T-cell (primary cell): ENCODE data around the gene GDAP2. TPM values are rescaled to one million over a fixed set of nuclear protein-coding genes. Genes with fewer than 3 reads are reported as not detected.

Experiments
- ATAC-seq, 4 experiments: fragments of 200-7000 bp in 3 of 4; fragments of 150-1000 bp in 1 of 4; cut with Tn5 transposase; replicated peaks in 1 of 4; 1 replicate in 3 of 4; 2 replicates in 1 of 4; pipeline ENCODE4 v1.10.0; 2021; ENCODE audit warnings: moderate library complexity in 3 of 4, mild to moderate bottlenecking in 2 of 4, moderate number of reproducible peaks in 1 of 4
- CTCF ChIA-PET, 2 donors: fragments of 300-600 bp; sonication (Branson Sonifier 250); formaldehyde crosslinking; loops; one replicate each; lab custom pipeline; 2022; ENCODE audit warnings: antibody characterized with exemption in 2 of 2; lab: Charles Lee
- POLR2A ChIA-PET, 2 donors: fragments of 300-600 bp; sonication (Branson Sonifier 250); formaldehyde crosslinking; loops; one replicate each; lab custom pipeline; 2022; ENCODE audit warnings: antibody characterized with exemption in 2 of 2; lab: Charles Lee
- DNase-seq, 35 experiments: peaks; one replicate each; pipeline versions ENCODE4 v3.0.0 to v3.0.0-alpha.2; 2013 to 2023
- H3K27ac ChIP-seq: one replicate; pipeline ENCODE4 v1.5.1; 2013; ENCODE audit warnings: low read length
- H3K27me3 ChIP-seq, 2 experiments: replicated peaks in 1 of 2; 1 replicate in 1 of 2; 2 replicates in 1 of 2; pipeline versions ENCODE4 v1.6.1 to v1.7.0; 2013; ENCODE audit warnings: low read length in 1 of 2, mixed read lengths in 1 of 2; ENCODE audit not compliant: control insufficient read depth in 2 of 2, insufficient read depth in 2 of 2; ENCODE audit errors: extremely low read depth in 1 of 2
- H3K36me3 ChIP-seq, 2 donors: 1 replicate in 1 of 2; 2 replicates in 1 of 2; pipeline versions ENCODE4 v1.6.1 to v1.7.0; 2013; ENCODE audit warnings: low read length in 1 of 2; ENCODE audit not compliant: control insufficient read depth in 2 of 2, insufficient read depth in 1 of 2; ENCODE audit errors: extremely low read depth in 1 of 2
- H3K4me1 ChIP-seq, 2 experiments: 1 replicate in 1 of 2; 2 replicates in 1 of 2; pipeline versions ENCODE4 v1.6.1 to v1.7.0; 2013; ENCODE audit warnings: low read length in 2 of 2, mixed read lengths in 1 of 2; ENCODE audit not compliant: insufficient read depth in 2 of 2, control insufficient read depth in 1 of 2; ENCODE audit errors: extremely low read depth in 1 of 2
- H3K4me3 ChIP-seq, 2 donors: 1 replicate in 1 of 2; 2 replicates in 1 of 2; pipeline versions ENCODE4 v1.5.1 to v1.7.0; 2013; ENCODE audit warnings: mild to moderate bottlenecking in 2 of 2, low read length in 1 of 2, moderate library complexity in 1 of 2; ENCODE audit not compliant: control insufficient read depth in 1 of 2; ENCODE audit errors: extremely low read depth in 1 of 2
- H3K9me3 ChIP-seq: 2 replicates; pipeline ENCODE4 v1.7.0; 2013
- H3K27ac Mint-ChIP-seq, 2 donors: one replicate each; pipeline ENCODE4 v1.8.0; 2020 to 2021; ENCODE audit warnings: mild to moderate bottlenecking in 2 of 2, mixed read lengths in 2 of 2
- H3K27me3 Mint-ChIP-seq, 2 donors: one replicate each; pipeline ENCODE4 v1.8.0; 2021 to 2022; ENCODE audit warnings: mixed read lengths in 2 of 2
- H3K36me3 Mint-ChIP-seq: one replicate; pipeline ENCODE4 v1.8.0; 2021; ENCODE audit warnings: mixed read lengths
- H3K4me1 Mint-ChIP-seq, 3 donors: one replicate each; pipeline ENCODE4 v1.8.0; 2020 to 2022; ENCODE audit warnings: mixed read lengths in 3 of 3, mild to moderate bottlenecking in 1 of 3
- H3K4me3 Mint-ChIP-seq, 3 donors: one replicate each; pipeline ENCODE4 v1.8.0; 2020 to 2022; ENCODE audit warnings: mild to moderate bottlenecking in 3 of 3, mixed read lengths in 3 of 3, moderate library complexity in 3 of 3
- H3K9me3 Mint-ChIP-seq, 3 donors: one replicate each; pipeline ENCODE4 v1.8.0; 2020 to 2022; ENCODE audit warnings: mixed read lengths in 3 of 3
- WGBS: methylation state at CpG from one replicate; pipeline ENCODE4 v1.1.5; 2013; ENCODE audit warnings: missing lambda C conversion rate; ENCODE audit not compliant: insufficient coverage; 5-methylcytosine and 5-hydroxymethylcytosine counted together
- total RNA-seq, 35 experiments: library from RNA in 6 of 35; stranded (reverse) in 6 of 35; fragments of 120-200 nt in 1 of 35; gene quantifications; one replicate each; pipeline versions ENCODE4 v1.2.1 to v1.2.4 and lab custom pipeline; 2013 to 2026

Gene GDAP2
- total RNA-seq, 5 donors from 2014 or later (not counting 1 experiment from before 2014, with no cell fraction given) = 19.9 to 26.4 (median 23.3) TPM

DNA sequence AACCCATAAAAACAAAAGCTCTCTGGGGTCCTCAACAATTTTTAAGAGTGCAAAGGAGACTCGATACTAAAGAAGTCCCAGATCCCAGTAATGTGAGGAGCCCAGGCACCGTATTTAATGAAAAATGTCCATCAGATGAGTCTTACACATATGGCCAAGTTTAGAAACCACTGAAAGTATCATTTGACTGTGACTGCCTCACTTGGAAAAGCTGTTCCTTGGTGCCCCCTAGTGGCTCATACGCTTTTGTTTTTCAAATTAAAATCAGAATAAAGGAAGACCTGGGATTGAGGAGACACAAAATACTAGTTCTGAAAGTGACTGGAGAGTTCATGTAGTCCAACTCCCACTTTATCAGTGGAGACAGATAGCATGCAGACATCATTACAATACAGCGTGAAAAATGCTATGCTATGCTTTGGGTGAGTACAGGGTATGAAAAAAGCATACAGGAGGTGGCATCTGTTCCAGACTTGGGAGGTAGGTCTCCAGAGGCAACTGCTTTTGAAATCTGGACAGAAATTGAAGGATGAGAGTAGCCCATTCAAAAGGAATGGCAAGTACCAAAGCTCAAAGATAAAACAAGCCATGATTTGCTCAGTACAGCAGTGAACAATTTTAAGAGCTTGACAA lies 33.8 kb downstream of the GDAP2 start:
- peaks cover 37% of the 10 kb centered on the region for H3K36me3 Mint-ChIP-seq

DNA sequence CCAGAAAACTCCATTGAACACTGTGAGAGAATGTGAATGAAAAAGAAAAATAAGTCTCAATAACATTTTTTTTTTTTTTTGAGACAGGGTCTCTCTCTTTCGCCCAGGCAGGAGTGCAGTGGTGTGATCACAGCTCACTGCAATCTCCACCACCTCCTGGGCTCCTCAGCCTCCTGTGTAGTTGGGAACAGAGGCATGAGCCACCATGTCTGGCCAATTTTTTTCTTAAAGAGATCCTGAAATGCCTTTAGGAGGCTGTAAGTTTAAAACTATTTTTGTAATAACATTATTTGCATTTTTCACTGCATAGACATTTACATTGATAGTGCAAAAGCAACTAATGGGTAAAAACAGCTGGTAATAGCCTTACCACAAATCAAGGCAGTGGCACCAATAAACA lies 35.3 kb downstream of the GDAP2 start:
- no peak overlapping the region for H3K27ac ChIP-seq
- peaks cover 0 to 37% of the 10 kb centered on the region in 2 donors for H3K36me3 ChIP-seq
- ChIA-PET POLR2A (no interaction called here), CTCF (interaction anchor here (1.2 to 3.0 kb wide), 6 partner anchors 34 to 826 kb away, joined by 3 to 18 read pairs (median 4); no protein-coding TSS in a partner anchor)
- H3K27me3 ChIP-seq = no peaks in the 10 kb centered on the region
- Mint-ChIP-seq H3K9me3 (no peaks in the 10 kb centered on the region), H3K27ac (no peak overlapping the region), H3K4me3 (no peak overlapping the region), H3K4me1 (peaks cover 2 to 5% (median 2%) of the 10 kb centered on the region in 3 donors), H3K36me3 (peaks cover 44% of the 10 kb centered on the region), H3K27me3 (no peaks in the 10 kb centered on the region)
- no CpG with 5 or more reads among the region's 1 CpG for WGBS
- no peak overlapping the region for H3K4me3 ChIP-seq
- no peaks in the 10 kb centered on the region for H3K9me3 ChIP-seq
- no peak for DNase-seq
- H3K4me1 ChIP-seq = no peaks in the 10 kb centered on the region
- ATAC-seq = no peak

More for the DNA sequence above, 33.8 kb downstream of the GDAP2 start:
- Histone ChIP-seq H3K4me3 (no peak overlapping the region), H3K27me3 (no peaks in the 10 kb centered on the region), H3K4me1 (no peaks in the 10 kb centered on the region), H3K36me3 (peaks cover 0 to 46% of the 10 kb centered on the region in 2 donors), H3K9me3 (no peaks in the 10 kb centered on the region), H3K27ac (no peak overlapping the region)
- Mint-ChIP-seq H3K4me1 (peaks cover 2 to 5% (median 2%) of the 10 kb centered on the region in 3 donors), H3K9me3 (no peaks in the 10 kb centered on the region), H3K27me3 (no peaks in the 10 kb centered on the region), H3K27ac (no peak overlapping the region), H3K4me3 (no peak overlapping the region)
- ATAC-seq = peak in 1 of 4 experiments; percentile 48
- POLR2A ChIA-PET = interaction anchor here in 1 of 2 donors (1.0 kb wide), 1 partner anchor 383 kb away, joined by 3 read pairs; no protein-coding TSS in a partner anchor
- CTCF ChIA-PET = interaction anchor here (0.6 to 3.0 kb wide), 21 partner anchors 10 to 831 kb away, joined by 3 to 18 read pairs (median 3); no protein-coding TSS in a partner anchor
- DNase-seq = peak in 31 of 35 experiments; percentile 7 to 72 (median 44)
- WGBS = 27% methylated on average over 3 of the region's 4 CpGs

DNA sequence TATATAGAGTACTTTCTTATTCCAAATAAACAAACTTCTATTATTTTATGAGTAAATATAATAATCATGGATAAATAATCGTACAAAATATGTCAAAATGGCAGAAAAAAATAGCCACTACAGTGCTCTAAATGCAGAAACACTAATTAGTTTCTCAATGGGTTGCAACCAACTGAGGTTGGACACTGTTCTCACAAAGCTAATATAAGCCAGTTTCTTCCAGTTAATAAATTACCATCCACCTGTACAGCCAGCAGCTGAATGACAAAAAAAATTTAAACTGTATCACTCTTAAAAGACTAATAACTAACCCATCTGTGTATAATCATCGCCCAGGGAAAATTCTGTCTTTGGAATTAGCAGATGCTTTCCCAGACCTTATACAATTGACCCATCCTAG lies 36.9 kb downstream of the GDAP2 start:
- Mint-ChIP-seq H3K36me3 (peaks cover 44% of the 10 kb centered on the region), H3K27ac (no peak overlapping the region), H3K4me3 (no peak overlapping the region), H3K9me3 (no peaks in the 10 kb centered on the region), H3K27me3 (no peaks in the 10 kb centered on the region), H3K4me1 (peaks cover 2 to 5% (median 2%) of the 10 kb centered on the region in 3 donors)
- ChIA-PET CTCF (interaction anchor here (0.6 to 1.4 kb wide), 3 partner anchors 358 to 637 kb away, joined by 3 read pairs; no protein-coding TSS in a partner anchor), POLR2A (interaction anchor here (0.6 to 0.7 kb wide), 2 partner anchors 12 to 301 kb away, joined by 3 to 4 read pairs; no protein-coding TSS in a partner anchor)
- H3K27ac ChIP-seq = no peak overlapping the region
- no peak overlapping the region for H3K4me3 ChIP-seq
- DNase-seq (no peak), ATAC-seq (no peak)
- no peaks in the 10 kb centered on the region for H3K27me3 ChIP-seq
- peaks cover 0 to 27% of the 10 kb centered on the region in 2 donors for H3K36me3 ChIP-seq
- H3K4me1 ChIP-seq = no peaks in the 10 kb centered on the region
- H3K9me3 ChIP-seq = no peaks in the 10 kb centered on the region
- no CpG with 5 or more reads among the region's 2 CpGs for WGBS

DNA sequence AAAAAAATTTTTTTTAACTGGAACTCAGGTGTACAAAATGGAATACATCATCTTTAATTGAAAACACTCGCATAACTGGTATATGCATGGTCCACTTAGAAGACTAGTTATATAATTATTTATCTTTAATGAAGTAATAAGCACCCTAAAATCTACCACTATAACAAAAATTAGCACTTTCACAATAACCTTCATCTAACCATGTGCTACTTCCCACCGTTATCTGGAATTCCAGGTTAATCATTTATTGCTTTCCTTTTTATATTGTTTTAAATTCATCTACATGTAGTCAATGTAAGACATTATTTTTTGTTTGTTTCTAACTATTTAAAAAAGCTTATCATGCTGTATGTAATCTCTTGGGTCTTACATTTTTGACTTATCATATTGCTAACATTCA lies 39.0 kb downstream of the GDAP2 start:
- Histone ChIP-seq H3K9me3 (no peaks in the 10 kb centered on the region), H3K36me3 (peaks cover 0 to 9% of the 10 kb centered on the region in 2 donors), H3K4me3 (no peak overlapping the region), H3K4me1 (no peaks in the 10 kb centered on the region), H3K27me3 (no peaks in the 10 kb centered on the region), H3K27ac (no peak overlapping the region)
- POLR2A ChIA-PET = no interaction called here
- Mint-ChIP-seq H3K4me3 (no peak overlapping the region), H3K27ac (no peak overlapping the region), H3K27me3 (no peaks in the 10 kb centered on the region), H3K4me1 (peaks cover 0 to 1% (median 0%) of the 10 kb centered on the region in 3 donors), H3K36me3 (peaks cover 47% of the 10 kb centered on the region), H3K9me3 (no peaks in the 10 kb centered on the region)
- CTCF ChIA-PET = no interaction called here
- DNase-seq (no peak), ATAC-seq (no peak)
- WGBS = no CpG with 5 or more reads among the region's 2 CpGs

DNA sequence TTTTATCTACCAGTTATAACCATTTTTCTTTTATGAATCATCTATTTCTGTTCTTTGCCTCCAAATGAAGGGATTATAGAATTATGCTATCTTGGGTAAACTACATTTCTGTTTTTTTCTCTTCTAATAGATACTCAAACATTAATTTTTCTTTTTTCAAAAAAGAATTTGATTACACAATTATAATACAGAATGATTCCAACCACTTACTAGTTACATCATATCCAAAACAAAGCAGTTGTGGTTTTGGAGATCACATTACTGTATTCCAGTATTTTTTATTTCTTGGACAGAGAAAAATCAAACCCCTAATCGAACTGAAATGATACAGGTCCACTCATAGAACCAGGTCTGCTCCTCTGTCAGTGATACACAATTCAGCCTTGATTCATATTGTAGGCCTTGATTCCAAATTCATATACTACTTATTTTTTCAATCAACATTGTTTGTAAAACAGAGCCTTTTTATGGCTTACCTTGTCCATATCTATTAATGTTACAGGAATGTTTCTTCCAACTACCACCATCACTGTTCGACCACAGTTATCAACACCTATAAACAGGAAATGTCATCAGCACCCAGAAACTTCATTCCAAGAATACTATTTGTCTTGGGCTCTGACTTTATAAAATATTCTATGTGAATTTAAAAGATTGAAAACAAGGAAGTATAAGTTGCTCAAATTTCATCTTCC lies 43.2 kb downstream of the GDAP2 start:
- no peak overlapping the region for H3K27ac Mint-ChIP-seq
- no peaks in the 10 kb centered on the region for H3K4me1 Mint-ChIP-seq
- no CpG with 5 or more reads among the region's 2 CpGs for WGBS
- no peaks in the 10 kb centered on the region for H3K27me3 Mint-ChIP-seq
- ATAC-seq (no peak), DNase-seq (no peak)
- H3K9me3 Mint-ChIP-seq = no peaks in the 10 kb centered on the region
- Histone ChIP-seq H3K4me3 (no peak overlapping the region), H3K36me3 (peaks cover 4 to 25% of the 10 kb centered on the region in 2 donors), H3K27me3 (no peaks in the 10 kb centered on the region), H3K27ac (no peak overlapping the region), H3K9me3 (no peaks in the 10 kb centered on the region), H3K4me1 (no peaks in the 10 kb centered on the region)
- ChIA-PET POLR2A (no interaction called here), CTCF (interaction anchor here in 1 of 2 donors (0.6 kb wide), 1 partner anchor 373 kb away, joined by 4 read pairs; no protein-coding TSS in a partner anchor)
- H3K4me3 Mint-ChIP-seq = no peak overlapping the region
- peaks cover 59% of the 10 kb centered on the region for H3K36me3 Mint-ChIP-seq

DNA sequence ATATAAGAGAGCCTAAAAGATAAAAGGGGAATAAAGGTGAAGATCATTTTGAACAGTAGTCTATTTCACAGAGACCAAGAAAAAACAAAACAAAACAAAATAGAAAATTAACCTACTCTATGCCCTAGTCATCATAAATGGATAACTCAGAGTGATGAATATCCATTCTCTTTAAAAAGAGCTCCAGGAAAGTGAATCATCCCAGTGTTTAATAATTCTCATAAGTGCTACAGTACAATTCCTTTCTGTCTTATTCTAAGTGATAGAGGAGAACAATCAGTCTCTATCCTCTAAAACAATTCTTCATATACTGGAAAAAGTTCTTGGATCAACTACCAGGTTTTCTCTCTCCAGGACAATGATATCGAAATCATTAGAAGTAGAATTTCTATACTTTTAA lies 45.8 kb downstream of the GDAP2 start:
- ATAC-seq (no peak), DNase-seq (no peak)
- Mint-ChIP-seq H3K4me3 (no peak overlapping the region), H3K9me3 (no peaks in the 10 kb centered on the region), H3K4me1 (no peaks in the 10 kb centered on the region), H3K27me3 (no peaks in the 10 kb centered on the region), H3K27ac (no peak overlapping the region), H3K36me3 (peaks cover 43% of the 10 kb centered on the region)
- Histone ChIP-seq H3K9me3 (no peaks in the 10 kb centered on the region), H3K4me3 (no peak overlapping the region), H3K36me3 (peaks cover 4 to 47% of the 10 kb centered on the region in 2 donors), H3K4me1 (no peaks in the 10 kb centered on the region), H3K27ac (no peak overlapping the region), H3K27me3 (no peaks in the 10 kb centered on the region)
- no CpG with 5 or more reads among the region's 1 CpG for WGBS
- CTCF ChIA-PET = interaction anchor here in 1 of 2 donors (0.9 kb wide), 1 partner anchor 12 kb away, joined by 3 read pairs; no protein-coding TSS in a partner anchor
- POLR2A ChIA-PET = interaction anchor here (0.5 to 0.6 kb wide), 2 partner anchors 10 to 31 kb away, joined by 3 to 7 read pairs; no protein-coding TSS in a partner anchor
